Measurements from ENCODE around the gene RBM26. TPM values are rescaled to one million over a fixed set of nuclear protein-coding genes. Genes with fewer than 3 reads are reported as not detected.

Gene RBM26
- total RNA-seq, 3 donors from 2014 or later, result 58.2 to 65.1 (median 63.6) TPM

GRCh38 chr13:79405501-79405830 lies 589 bp downstream of the RBM26 start:
- ATAC-seq, result peak in 1 of 2 donors; percentile 56
- Mint-ChIP-seq H3K27me3 (ENCODE audit: low read depth) (no peaks in the 10 kb centered on the region), H3K9me3 (no peaks in the 10 kb centered on the region), H3K36me3 (ENCODE audit: insufficient read depth) (peaks cover 22% of the 10 kb centered on the region), H3K4me1 (ENCODE audit: low read depth) (peaks cover 50% of the 10 kb centered on the region), H3K4me3 (no peak overlapping the region)
- DNase-seq, result no peak

GRCh38 chr13:79404985-79405384 lies 1.1 kb downstream of the RBM26 start:
- no peaks in the 10 kb centered on the region for H3K27me3 Mint-ChIP-seq (ENCODE audit: low read depth)
- no peak overlapping the region for H3K4me3 Mint-ChIP-seq
- no peaks in the 10 kb centered on the region for H3K9me3 Mint-ChIP-seq
- H3K36me3 Mint-ChIP-seq (ENCODE audit: insufficient read depth), result peaks cover 23% of the 10 kb centered on the region
- ATAC-seq (no peak), DNase-seq (no peak)
- peaks cover 50% of the 10 kb centered on the region for H3K4me1 Mint-ChIP-seq (ENCODE audit: low read depth)

GRCh38 chr13:79404361-79404760 lies 1.7 kb downstream of the RBM26 start:
- no peak for ATAC-seq
- no peak overlapping the region for H3K4me3 Mint-ChIP-seq
- H3K9me3 Mint-ChIP-seq, result no peaks in the 10 kb centered on the region
- peaks cover 56% of the 10 kb centered on the region for H3K4me1 Mint-ChIP-seq (ENCODE audit: low read depth)
- no peak for DNase-seq
- peaks cover 20% of the 10 kb centered on the region for H3K36me3 Mint-ChIP-seq (ENCODE audit: insufficient read depth)
- no peaks in the 10 kb centered on the region for H3K27me3 Mint-ChIP-seq (ENCODE audit: low read depth)

DNA sequence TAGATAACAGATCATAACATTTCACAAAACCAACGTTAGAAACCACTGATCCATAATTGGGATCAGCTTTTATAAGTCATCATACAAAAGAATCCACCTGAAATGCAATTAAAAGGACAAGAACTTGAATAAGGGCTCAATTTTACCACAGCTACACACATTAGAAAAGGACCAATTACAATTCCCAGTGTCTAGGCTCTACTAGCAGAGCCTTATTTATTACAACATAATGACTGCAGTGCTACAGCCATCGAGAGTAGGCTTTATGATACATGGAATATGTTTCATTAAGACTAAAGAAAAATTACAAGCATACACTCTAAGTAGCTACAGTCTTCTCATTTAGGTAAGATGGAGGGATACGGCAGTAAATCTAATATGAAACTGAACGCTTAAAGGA lies 2.9 kb downstream of the RBM26 start:
- Mint-ChIP-seq H3K4me1 (ENCODE audit: low read depth) (peaks cover 64% of the 10 kb centered on the region), H3K27me3 (ENCODE audit: low read depth) (no peaks in the 10 kb centered on the region), H3K4me3 (no peak overlapping the region), H3K36me3 (ENCODE audit: insufficient read depth) (peaks cover 24% of the 10 kb centered on the region), H3K9me3 (no peaks in the 10 kb centered on the region)
- ATAC-seq (no peak), DNase-seq (no peak)

GRCh38 chr13:79402679-79403078 lies 3.4 kb downstream of the RBM26 start:
- Mint-ChIP-seq H3K4me3 (no peak overlapping the region), H3K9me3 (no peaks in the 10 kb centered on the region), H3K4me1 (ENCODE audit: low read depth) (peaks cover 63% of the 10 kb centered on the region), H3K36me3 (ENCODE audit: insufficient read depth) (peaks cover 23% of the 10 kb centered on the region), H3K27me3 (ENCODE audit: low read depth) (no peaks in the 10 kb centered on the region)
- DNase-seq (no peak), ATAC-seq (no peak)

GRCh38 chr13:79402074-79402635 lies 3.9 kb downstream of the RBM26 start:
- Mint-ChIP-seq H3K9me3 (no peaks in the 10 kb centered on the region), H3K27me3 (ENCODE audit: low read depth) (no peaks in the 10 kb centered on the region), H3K4me3 (no peak overlapping the region), H3K36me3 (ENCODE audit: insufficient read depth) (peaks cover 21% of the 10 kb centered on the region), H3K4me1 (ENCODE audit: low read depth) (peaks cover 59% of the 10 kb centered on the region)
- DNase-seq, result no peak
- no peak for ATAC-seq

DNA sequence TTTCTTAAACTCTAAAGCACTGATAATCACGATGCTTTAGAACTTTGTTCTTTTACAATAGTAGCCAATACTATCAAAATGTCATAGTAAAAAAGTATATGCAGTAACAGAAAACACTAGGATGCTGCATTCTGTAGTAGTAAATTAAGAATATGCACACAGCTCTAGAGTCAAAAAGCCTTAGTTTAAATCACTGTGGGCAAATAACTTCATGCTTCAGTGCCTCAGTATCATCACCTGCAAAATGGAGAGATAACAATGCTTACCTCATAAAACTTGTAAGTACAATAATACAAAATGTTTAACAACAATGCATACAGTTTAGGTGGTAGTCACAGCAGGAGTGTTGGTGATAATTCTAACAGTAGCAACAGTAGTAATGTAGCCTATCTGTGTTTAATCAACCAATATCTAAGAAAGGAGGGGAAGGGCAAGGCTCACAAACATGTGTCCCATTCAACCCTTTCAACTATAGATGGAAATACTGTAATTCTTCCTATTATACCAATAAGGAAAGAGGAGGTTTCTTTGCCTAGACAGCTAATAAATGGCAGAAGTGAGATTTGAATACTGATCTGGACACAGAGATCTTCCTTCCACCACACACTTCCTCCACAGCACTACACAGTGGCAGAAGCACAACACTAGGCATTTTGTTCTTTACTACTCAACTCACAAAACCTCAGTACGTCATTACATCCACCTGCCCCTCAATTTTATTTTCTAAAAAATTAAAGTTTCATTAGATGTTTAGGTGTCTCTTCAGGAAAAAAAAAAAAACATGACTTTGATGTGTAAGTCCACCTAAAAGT lies 4.6 kb downstream of the RBM26 start:
- Mint-ChIP-seq H3K27me3 (ENCODE audit: low read depth) (no peaks in the 10 kb centered on the region), H3K36me3 (ENCODE audit: insufficient read depth) (peaks cover 24% of the 10 kb centered on the region), H3K4me3 (no peak overlapping the region), H3K4me1 (ENCODE audit: low read depth) (peaks cover 53% of the 10 kb centered on the region), H3K9me3 (no peaks in the 10 kb centered on the region)
- DNase-seq, result no peak
- ATAC-seq, result no peak

- Mint-ChIP-seq H3K27me3 (ENCODE audit: low read depth) (no peaks in the 10 kb centered on the region), H3K4me3 (no peak overlapping the region), H3K36me3 (ENCODE audit: insufficient read depth) (peaks cover 44% of the 10 kb centered on the region), H3K4me1 (ENCODE audit: low read depth) (peaks cover 71% of the 10 kb centered on the region), H3K9me3 (peaks cover 6% of the 10 kb centered on the region)
- ATAC-seq (peak; percentile 64 to 68), DNase-seq (no peak)
These were observed 7.1 kb downstream of the RBM26 start for GRCh38 chr13:79398915-79399314.

- peaks cover 77% of the 10 kb centered on the region for H3K4me1 Mint-ChIP-seq (ENCODE audit: low read depth)
- no peak overlapping the region for H3K4me3 Mint-ChIP-seq
These were observed 7.9 kb downstream of the RBM26 start for GRCh38 chr13:79398127-79398526.

GRCh38 chr13:79395881-79396280 lies 10.2 kb downstream of the RBM26 start:
- no peak overlapping the region for H3K4me3 Mint-ChIP-seq
- peaks cover 36% of the 10 kb centered on the region for H3K36me3 Mint-ChIP-seq (ENCODE audit: insufficient read depth)
- H3K9me3 Mint-ChIP-seq, result peaks cover 6% of the 10 kb centered on the region
- DNase-seq (no peak), ATAC-seq (no peak)
- H3K4me1 Mint-ChIP-seq (ENCODE audit: low read depth), result peaks cover 71% of the 10 kb centered on the region
- no peaks in the 10 kb centered on the region for H3K27me3 Mint-ChIP-seq (ENCODE audit: low read depth)

More at GRCh38 chr13:79398127-79398526, 7.9 kb downstream of the RBM26 start:
- Mint-ChIP-seq H3K9me3 (peaks cover 6% of the 10 kb centered on the region), H3K36me3 (ENCODE audit: insufficient read depth) (peaks cover 45% of the 10 kb centered on the region), H3K27me3 (ENCODE audit: low read depth) (no peaks in the 10 kb centered on the region)
- DNase-seq (no peak), ATAC-seq (no peak)

DNA sequence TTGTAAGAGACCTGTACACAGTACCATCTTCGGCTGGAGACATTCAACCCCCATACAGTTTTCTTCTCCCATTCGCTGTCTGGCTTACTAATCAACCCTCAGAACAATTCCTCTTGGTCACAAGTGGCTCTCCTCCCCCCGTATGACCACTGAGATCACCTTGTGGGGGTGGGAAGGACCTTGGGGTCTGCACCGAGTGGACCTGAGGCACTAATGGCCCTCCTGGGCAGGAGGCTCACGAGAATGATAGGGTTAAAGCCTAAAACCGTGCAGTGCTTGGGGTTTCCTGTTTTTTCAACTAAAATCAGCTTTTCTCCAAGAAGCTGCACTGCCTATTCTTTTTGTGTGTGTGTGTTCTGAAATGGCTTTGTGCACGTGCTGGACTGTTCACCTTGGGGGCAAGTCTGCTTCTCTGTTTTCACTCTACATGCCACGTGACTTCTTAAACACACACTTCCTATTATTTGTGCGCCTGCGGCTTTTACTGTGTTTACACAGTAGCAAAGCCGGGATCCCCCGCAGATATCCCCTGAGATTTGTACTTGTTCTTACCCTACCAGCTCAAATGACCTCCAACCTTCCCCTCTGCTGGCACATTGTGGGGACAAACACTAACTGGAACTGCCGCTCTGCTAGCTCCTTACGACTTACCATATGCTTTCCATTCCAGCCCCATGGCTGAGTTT lies 12.3 kb downstream of the RBM26 start:
- Mint-ChIP-seq H3K4me1 (ENCODE audit: low read depth) (peaks cover 64% of the 10 kb centered on the region), H3K36me3 (ENCODE audit: insufficient read depth) (peaks cover 28% of the 10 kb centered on the region), H3K9me3 (peaks cover 6% of the 10 kb centered on the region), H3K4me3 (peak overlapping the region; percentile 60), H3K27me3 (ENCODE audit: low read depth) (no peaks in the 10 kb centered on the region)
- DNase-seq (peak; percentile 9), ATAC-seq (peak; percentile 8 to 30)

DNA sequence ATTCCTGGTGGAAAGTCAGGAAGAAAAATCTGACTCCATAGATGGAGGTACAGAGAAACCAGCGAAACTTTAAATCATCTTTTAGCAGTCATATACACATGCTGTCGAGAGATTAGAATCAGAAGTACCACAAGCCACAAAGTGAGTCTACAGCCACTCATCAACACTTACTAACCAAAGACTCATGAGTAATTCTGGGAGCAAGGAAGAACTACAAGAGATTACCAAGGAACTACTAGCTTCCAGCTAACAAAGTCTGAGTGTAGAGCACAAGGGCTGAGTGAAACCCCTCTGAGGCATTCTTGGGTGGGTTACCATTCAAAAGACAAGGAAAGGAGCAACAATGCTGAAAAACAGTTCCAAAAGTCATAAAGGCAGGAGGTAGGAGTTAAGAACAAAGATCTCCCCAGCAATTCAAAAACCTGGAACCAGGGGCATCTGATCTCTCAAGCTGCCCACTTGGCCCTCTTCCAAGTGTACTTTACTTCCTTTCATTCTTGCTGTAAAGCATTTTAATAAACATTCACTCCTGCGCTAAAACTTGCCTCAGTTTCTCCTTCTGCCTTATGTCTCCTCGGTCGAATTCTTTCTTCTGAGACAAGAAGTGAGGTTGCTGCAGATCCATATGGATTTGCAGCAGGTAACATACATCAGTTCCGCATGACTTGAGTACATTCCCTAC lies 13.0 kb downstream of the RBM26 start:
- ATAC-seq, result peak; percentile 90 to 93
- Mint-ChIP-seq H3K36me3 (ENCODE audit: insufficient read depth) (peaks cover 25% of the 10 kb centered on the region), H3K4me1 (ENCODE audit: low read depth) (peaks cover 64% of the 10 kb centered on the region), H3K4me3 (peak overlapping the region; percentile 60), H3K27me3 (ENCODE audit: low read depth) (no peaks in the 10 kb centered on the region), H3K9me3 (peaks cover 6% of the 10 kb centered on the region)
- DNase-seq, result no peak

GRCh38 chr13:79389026-79389425 lies 17.0 kb downstream of the RBM26 start:
- Mint-ChIP-seq H3K9me3 (no peaks in the 10 kb centered on the region), H3K36me3 (ENCODE audit: insufficient read depth) (peaks cover 7% of the 10 kb centered on the region), H3K27me3 (ENCODE audit: low read depth) (no peaks in the 10 kb centered on the region), H3K4me1 (ENCODE audit: low read depth) (peaks cover 70% of the 10 kb centered on the region), H3K4me3 (no peak overlapping the region)
- ATAC-seq, result no peak
- DNase-seq, result no peak

- Mint-ChIP-seq H3K27me3 (ENCODE audit: low read depth) (no peaks in the 10 kb centered on the region), H3K4me1 (ENCODE audit: low read depth) (peaks cover 68% of the 10 kb centered on the region), H3K36me3 (ENCODE audit: insufficient read depth) (peaks cover 9% of the 10 kb centered on the region), H3K4me3 (no peak overlapping the region), H3K9me3 (no peaks in the 10 kb centered on the region)
- no peak for DNase-seq
- ATAC-seq, result no peak
These were observed 18.2 kb downstream of the RBM26 start for GRCh38 chr13:79387853-79388252.
